HEK293 (cell line): ENCODE data around the gene ALMS1.
A peak's percentile ranks its signal among the peaks of the same experiment; 100 is the strongest.
"Not testable (repeated sequence)": the region's sequence is repeated elsewhere in the genome, so short reads cannot be mapped to it uniquely, and the experiment has no call there.

Experiments
- CTCF ChIA-PET: fragments of 350-600 bp; formaldehyde crosslinking; extraction: SDS; loops from one replicate; lab custom pipeline; 2021; ENCODE audit warnings: antibody characterized with exemption; lab: Yijun Ruan, JAX
- POLR2A ChIA-PET: fragments of 300-600 bp; formaldehyde crosslinking; extraction: SDS; loops from one replicate; lab custom pipeline; 2020; ENCODE audit warnings: antibody characterized with exemption, inconsistent platforms; lab: Yijun Ruan, JAX
- H3K27ac ChIP-seq: fragments of 200-500 bp; sonication (Bioruptor generic); 2 replicates; pipeline ENCODE4 v1.5.1; 2014; ENCODE audit warnings: low read depth, low read length, control low read depth, inconsistent platforms; ENCODE audit errors: extremely low read depth
- H3K36me3 ChIP-seq, 2 experiments: fragments of 200-500 bp in 1 of 2; sonication (Bioruptor generic) in 1 of 2; 1 replicate in 1 of 2; 2 replicates in 1 of 2; pipeline ENCODE4 v1.5.1; 2014 to 2017; ENCODE audit warnings: inconsistent platforms in 2 of 2, low read length in 2 of 2; ENCODE audit not compliant: control insufficient read depth in 2 of 2, insufficient read depth in 1 of 2
- H3K4me1 ChIP-seq: fragments of 200-500 bp; sonication (Bioruptor generic); 2 replicates; pipeline ENCODE4 v1.5.1; 2014; ENCODE audit warnings: mild to moderate bottlenecking, low read length, inconsistent platforms; ENCODE audit not compliant: control insufficient read depth, insufficient read depth
- H3K4me3 ChIP-seq: 2 replicates; pipeline ENCODE4 v1.5.1; 2011; ENCODE audit warnings: low read depth, mild to moderate bottlenecking, control low read depth, low read length, moderate library complexity
- H3K9me3 ChIP-seq: fragments of 200-500 bp; sonication (Bioruptor generic); 2 replicates; pipeline ENCODE4 v1.5.1; 2014; ENCODE audit warnings: low read depth, low read length, inconsistent platforms; ENCODE audit not compliant: control insufficient read depth, insufficient read depth
- EGR2 ChIP-seq: fragments of 450-650 bp; formaldehyde crosslinking; IDR thresholded peaks from 2 replicates; pipeline ENCODE4 v1.5.1; 2016; ENCODE audit warnings: low read depth, missing biosample characterization, missing genetic modification characterization
- GLI4 ChIP-seq: fragments of 450-650 bp; formaldehyde crosslinking; IDR thresholded peaks from 2 replicates; pipeline ENCODE4 v1.5.1; 2016; ENCODE audit warnings: missing biosample characterization, missing genetic modification characterization
- GLIS2 ChIP-seq: fragments of 450-650 bp; formaldehyde crosslinking; IDR thresholded peaks from 2 replicates; pipeline ENCODE4 v1.5.1; 2016; ENCODE audit warnings: missing biosample characterization, missing genetic modification characterization
- HIC1 ChIP-seq: fragments of 450-650 bp; formaldehyde crosslinking; IDR thresholded peaks from 2 replicates; pipeline ENCODE4 v1.5.1; 2016; ENCODE audit warnings: missing biosample characterization, missing genetic modification characterization
- KLF8 ChIP-seq: fragments of 450-650 bp; formaldehyde crosslinking; IDR thresholded peaks from 2 replicates; pipeline ENCODE4 v1.5.1; 2016; ENCODE audit warnings: missing biosample characterization, missing genetic modification characterization
- YY2 ChIP-seq: fragments of 450-650 bp; formaldehyde crosslinking; IDR thresholded peaks from 2 replicates; pipeline ENCODE4 v1.5.1; 2016; ENCODE audit warnings: missing biosample characterization, missing genetic modification characterization
- ZBTB44 ChIP-seq: fragments of 450-650 bp; IDR thresholded peaks from 2 replicates; pipeline ENCODE4 v1.5.1; 2018; ENCODE audit warnings: missing biosample characterization, mild to moderate bottlenecking, missing genetic modification characterization
- ZEB2 ChIP-seq: fragments of 450-650 bp; formaldehyde crosslinking; IDR thresholded peaks from 2 replicates; pipeline ENCODE4 v1.5.1; 2016; ENCODE audit warnings: missing biosample characterization, missing genetic modification characterization
- ZFHX2 ChIP-seq: fragments of 450-650 bp; formaldehyde crosslinking; conservative IDR thresholded peaks from 2 replicates; pipeline ENCODE4 v1.5.1; 2016; ENCODE audit warnings: missing biosample characterization, missing genetic modification characterization
- ZNF112 ChIP-seq: fragments of 450-650 bp; formaldehyde crosslinking; IDR thresholded peaks from 2 replicates; pipeline ENCODE4 v1.5.0; 2017; ENCODE audit warnings: missing biosample characterization, missing genetic modification characterization
- ZNF146 ChIP-seq: fragments of 450-650 bp; formaldehyde crosslinking; IDR thresholded peaks from 2 replicates; pipeline ENCODE4 v1.5.1; 2016; ENCODE audit warnings: missing biosample characterization, missing genetic modification characterization
- ZNF19 ChIP-seq: fragments of 450-650 bp; formaldehyde crosslinking; IDR thresholded peaks from 2 replicates; pipeline ENCODE4; 2016; ENCODE audit warnings: missing biosample characterization, missing genetic modification characterization, low read depth
- ZNF248 ChIP-seq: fragments of 450-650 bp; formaldehyde crosslinking; IDR thresholded peaks from 2 replicates; pipeline ENCODE4 v1.5.1; 2017; ENCODE audit warnings: missing biosample characterization, missing genetic modification characterization
- ZNF350 ChIP-seq: fragments of 450-650 bp; formaldehyde crosslinking; IDR thresholded peaks from 2 replicates; pipeline ENCODE4 v1.5.0; 2017; ENCODE audit warnings: missing biosample characterization, mild to moderate bottlenecking, missing genetic modification characterization
- ZNF366 ChIP-seq: fragments of 450-650 bp; formaldehyde crosslinking; conservative IDR thresholded peaks from 2 replicates; pipeline ENCODE4 v1.5.1; 2016; ENCODE audit warnings: missing biosample characterization, missing genetic modification characterization
- ZNF398 ChIP-seq: fragments of 450-650 bp; formaldehyde crosslinking; IDR thresholded peaks from 2 replicates; pipeline ENCODE4 v1.5.1; 2017; ENCODE audit warnings: missing biosample characterization, missing genetic modification characterization
- ZNF404 ChIP-seq: fragments of 450-650 bp; formaldehyde crosslinking; IDR thresholded peaks from 2 replicates; pipeline ENCODE4 v1.5.1; 2017; ENCODE audit warnings: missing biosample characterization, missing genetic modification characterization
- ZNF513 ChIP-seq: fragments of 450-650 bp; IDR thresholded peaks from 2 replicates; pipeline ENCODE4 v1.5.1; 2018; ENCODE audit warnings: missing biosample characterization, missing genetic modification characterization
- ZNF514 ChIP-seq: fragments of 450-650 bp; formaldehyde crosslinking; IDR thresholded peaks from 2 replicates; pipeline ENCODE4 v1.5.1; 2016; ENCODE audit warnings: missing biosample characterization, missing genetic modification characterization
- ZNF610 ChIP-seq: fragments of 450-650 bp; formaldehyde crosslinking; IDR thresholded peaks from 2 replicates; pipeline ENCODE4 v1.5.1; 2016; ENCODE audit warnings: missing biosample characterization, missing genetic modification characterization, borderline replicate concordance
- ZNF624 ChIP-seq: fragments of 450-650 bp; formaldehyde crosslinking; IDR thresholded peaks from 2 replicates; pipeline ENCODE4 v1.5.1; 2017; ENCODE audit warnings: missing biosample characterization, missing genetic modification characterization
- ZNF704 ChIP-seq: fragments of 450-650 bp; formaldehyde crosslinking; IDR thresholded peaks from 2 replicates; pipeline ENCODE4 v1.5.1; 2016; ENCODE audit warnings: missing biosample characterization, missing genetic modification characterization
- ZNF785 ChIP-seq: fragments of 450-650 bp; formaldehyde crosslinking; IDR thresholded peaks from 2 replicates; pipeline ENCODE4 v1.5.1; 2016; ENCODE audit warnings: missing biosample characterization, missing genetic modification characterization

The ALMS1 gene

GRCh38 chr2:73344747-73345146 lies 40.9 kb upstream of the ALMS1 start:
- H3K27ac ChIP-seq, POLR2A ChIA-PET, H3K4me3 ChIP-seq, H3K4me1 ChIP-seq, H3K36me3 ChIP-seq, H3K9me3 ChIP-seq: not testable (repeated sequence)
- peak; percentile 59 for TF ChIP-seq ZNF366 (tag by site-specific recombination)
- CTCF ChIA-PET: interaction anchor here (0.6 to 1.1 kb wide), 2 partner anchors 15 to 139 kb away, joined by 3 read pairs; no protein-coding TSS in a partner anchor

- H3K4me3 ChIP-seq: no peak overlapping the region
- H3K9me3 ChIP-seq: no peaks in the 10 kb centered on the region
- H3K36me3 ChIP-seq: no peaks in the 10 kb centered on the region
- CTCF ChIA-PET: interaction anchor here (1.0 kb wide), 1 partner anchor 10 kb away, joined by 3 read pairs; no protein-coding TSS in a partner anchor
- no peak overlapping the region for H3K27ac ChIP-seq
- H3K4me1 ChIP-seq: no peaks in the 10 kb centered on the region
- TF ChIP-seq ZNF146 (tag by site-specific recombination): no peak
- no peak for TF ChIP-seq YY2 (tag by site-specific recombination)
- TF ChIP-seq ZNF398: no peak
- TF ChIP-seq ZNF404: no peak
- TF ChIP-seq ZBTB44 (tag by site-specific recombination): no peak
- TF ChIP-seq ZEB2 (tag by site-specific recombination): no peak
- TF ChIP-seq ZNF624 (tag by site-specific recombination): no peak
- no peak for TF ChIP-seq ZNF19 (tag by site-specific recombination)
- POLR2A ChIA-PET: no interaction called here
Observed at GRCh38 chr2:73350035-73350691, 35.5 kb upstream of the ALMS1 start.

- Histone ChIP-seq H3K9me3 (no peaks in the 10 kb centered on the region), H3K4me1 (no peaks in the 10 kb centered on the region), H3K27ac (no peak overlapping the region), H3K4me3 (no peak overlapping the region), H3K36me3 (no peaks in the 10 kb centered on the region)
- CTCF ChIA-PET: interaction anchor here (0.6 kb wide), 1 partner anchor 35 kb away, joined by 3 read pairs; no protein-coding TSS in a partner anchor
- POLR2A ChIA-PET: no interaction called here
- no peak for TF ChIP-seq HIC1
- no peak for TF ChIP-seq EGR2 (tag by site-specific recombination)
- no peak for TF ChIP-seq ZFHX2
- no peak for TF ChIP-seq ZNF350 (tag by site-specific recombination)
- TF ChIP-seq ZNF704 (tag by site-specific recombination): no peak
- TF ChIP-seq ZNF513 (tag by site-specific recombination): no peak
- no peak for TF ChIP-seq KLF8 (tag by site-specific recombination)
- no peak for TF ChIP-seq GLI4 (tag by site-specific recombination)
- TF ChIP-seq GLIS2: no peak
- no peak for TF ChIP-seq ZNF112 (tag by site-specific recombination)
- no peak for TF ChIP-seq ZNF785
- no peak for TF ChIP-seq ZNF610 (tag by site-specific recombination)
- TF ChIP-seq ZNF514 (tag by site-specific recombination): no peak
- TF ChIP-seq ZNF248: no peak
Observed at GRCh38 chr2:73356097-73356496, 29.5 kb upstream of the ALMS1 start.
